WTC11 (cell line): ENCODE data around the gene BMP3. TPM values are rescaled to one million over a fixed set of nuclear protein-coding genes. Genes with fewer than 3 reads are reported as not detected.
A peak's percentile ranks its signal among the peaks of the same experiment; 100 is the strongest.

Experiments used
- ATAC-seq: fragments of 200-7000 bp; cut with Tn5 transposase; 2 replicates; pipeline ENCODE4 v1.10.0; 2021; ENCODE audit warnings: mild to moderate bottlenecking, moderate library complexity
- CTCF ChIA-PET: fragments of 300-600 bp; sonication (Branson Sonifier 250); formaldehyde crosslinking; loops from one replicate; lab custom pipeline; 2021; ENCODE audit warnings: antibody characterized with exemption; lab: Charles Lee
- POLR2A ChIA-PET: fragments of 350-600 bp; sonication (Branson Sonifier 250); formaldehyde crosslinking; loops from one replicate; lab custom pipeline; 2021; ENCODE audit warnings: antibody characterized with exemption; lab: Charles Lee
- DNase-seq: peaks from one replicate; pipeline ENCODE4 v3.0.0; 2021; ENCODE audit warnings: low spot score
- H3K27ac Mint-ChIP-seq: 2 replicates; pipeline ENCODE4 v1.8.0; 2021; ENCODE audit warnings: mixed read lengths
- H3K27me3 Mint-ChIP-seq: 2 replicates; pipeline ENCODE4 v1.8.0; 2021; ENCODE audit warnings: low read depth, mild to moderate bottlenecking, moderate library complexity, mixed read lengths
- H3K36me3 Mint-ChIP-seq: 2 replicates; pipeline ENCODE4 v1.8.0; 2021; ENCODE audit warnings: mixed read lengths
- H3K4me1 Mint-ChIP-seq: 2 replicates; pipeline ENCODE4 v1.8.0; 2022; ENCODE audit warnings: mixed read lengths
- H3K4me3 Mint-ChIP-seq: 2 replicates; pipeline ENCODE4 v1.8.0; 2021; ENCODE audit warnings: mild to moderate bottlenecking, moderate library complexity, mixed read lengths
- H3K9me3 Mint-ChIP-seq: 2 replicates; pipeline ENCODE4 v1.8.0; 2021; ENCODE audit warnings: mixed read lengths
- ATF1 ChIP-seq: sonication (generic); formaldehyde crosslinking; IDR thresholded peaks from 2 replicates; pipeline ENCODE4 v1.8.1; 2023; ENCODE audit warnings: mild to moderate bottlenecking, moderate library complexity, missing genetic modification reagents
- CREB1 ChIP-seq: sonication (generic); formaldehyde crosslinking; IDR thresholded peaks from 2 replicates; pipeline ENCODE4 v1.8.0; 2023; ENCODE audit warnings: mild to moderate bottlenecking, missing genetic modification reagents
- CTCF ChIP-seq: fragments of 200-600 bp; IDR thresholded peaks from 2 replicates; pipeline ENCODE4 v1.8.0; 2022; ENCODE audit warnings: antibody characterized with exemption
- ERG ChIP-seq: fragments of 250-450 bp; sonication (Bioruptor Pico); IDR thresholded peaks from 2 replicates; pipeline ENCODE4 v1.8.0; 2021; ENCODE audit warnings: mild to moderate bottlenecking
- ESRRA ChIP-seq: sonication (generic); formaldehyde crosslinking; IDR thresholded peaks from 2 replicates; pipeline ENCODE4 v1.8.1; 2022; ENCODE audit warnings: mild to moderate bottlenecking, missing genetic modification reagents, borderline replicate concordance
- ETV6 ChIP-seq: sonication (generic); formaldehyde crosslinking; IDR thresholded peaks from 2 replicates; pipeline ENCODE4 v1.8.1; 2022; ENCODE audit warnings: mild to moderate bottlenecking, missing genetic modification reagents
- GABPB1 ChIP-seq: sonication (generic); formaldehyde crosslinking; IDR thresholded peaks from 2 replicates; pipeline ENCODE4 v1.8.1; 2023; ENCODE audit warnings: mild to moderate bottlenecking, missing genetic modification reagents
- GTF2I ChIP-seq: fragments of 250-450 bp; sonication (Bioruptor Pico); conservative IDR thresholded peaks from 2 replicates; pipeline ENCODE4 v1.4.0; 2021; ENCODE audit warnings: mild to moderate bottlenecking
- OVOL2 ChIP-seq: fragments of 250-450 bp; sonication (Bioruptor Pico); IDR thresholded peaks from 2 replicates; pipeline ENCODE4 v1.9.0; 2021; ENCODE audit warnings: mild to moderate bottlenecking, borderline replicate concordance
- PRDM15 ChIP-seq: sonication (generic); formaldehyde crosslinking; IDR thresholded peaks from 2 replicates; pipeline ENCODE4 v1.8.0; 2022; ENCODE audit warnings: missing genetic modification reagents
- SMAD4 ChIP-seq: sonication (generic); formaldehyde crosslinking; IDR thresholded peaks from 2 replicates; pipeline ENCODE4 v1.8.0; 2022; ENCODE audit warnings: mild to moderate bottlenecking, missing genetic modification reagents
- SP1 ChIP-seq: sonication (generic); formaldehyde crosslinking; conservative IDR thresholded peaks from 2 replicates; pipeline ENCODE4 v1.8.1; 2022; ENCODE audit warnings: missing genetic modification reagents
- TEAD4 ChIP-seq: sonication (generic); formaldehyde crosslinking; IDR thresholded peaks from 2 replicates; pipeline ENCODE4 v1.8.0; 2022; ENCODE audit warnings: mild to moderate bottlenecking, missing genetic modification reagents
- USF2 ChIP-seq: sonication (generic); formaldehyde crosslinking; IDR thresholded peaks from 2 replicates; pipeline ENCODE4 v1.8.1; 2023; ENCODE audit warnings: mild to moderate bottlenecking, missing genetic modification reagents, moderate library complexity
- ZNF416 ChIP-seq: fragments of 250-450 bp; sonication (Bioruptor Pico); IDR thresholded peaks from 2 replicates; pipeline ENCODE4 v1.9.0; 2021; ENCODE audit warnings: mild to moderate bottlenecking, inconsistent platforms
- total RNA-seq: library from RNA; stranded (reverse); gene quantifications from 3 replicates; pipeline ENCODE4 v1.2.3, GENCODE V29; 2021
- TF ChIP-seq, protein P1 (sequence below): sonication (generic); formaldehyde crosslinking; IDR thresholded peaks from 2 replicates; pipeline ENCODE4 v1.8.0; 2022; ENCODE audit warnings: mild to moderate bottlenecking, missing genetic modification reagents
- TF ChIP-seq, protein P2 (sequence below): sonication (generic); formaldehyde crosslinking; IDR thresholded peaks from 2 replicates; pipeline ENCODE4 v1.8.1; 2023; ENCODE audit warnings: mild to moderate bottlenecking, moderate library complexity, missing genetic modification reagents

The BMP3 gene
- total RNA-seq, 1 experiment from 2014 or later: 0.55 TPM

- POLR2A ChIA-PET: no interaction called here
- Mint-ChIP-seq H3K36me3 (no peaks in the 10 kb centered on the region), H3K4me3 (no peak overlapping the region), H3K4me1 (peaks cover 6% of the 10 kb centered on the region), H3K9me3 (no peaks in the 10 kb centered on the region), H3K27ac (no peak overlapping the region), H3K27me3 (no peaks in the 10 kb centered on the region)
- DNase-seq (no peak), ATAC-seq (no peak)
- CTCF ChIA-PET: no interaction called here
- TF ChIP-seq TEAD4 (no peak), CREB1 (CRISPR knock-in tag) (no peak), ETV6 (CRISPR knock-in tag) (no peak)
- TF ChIP-seq, protein P1, sequence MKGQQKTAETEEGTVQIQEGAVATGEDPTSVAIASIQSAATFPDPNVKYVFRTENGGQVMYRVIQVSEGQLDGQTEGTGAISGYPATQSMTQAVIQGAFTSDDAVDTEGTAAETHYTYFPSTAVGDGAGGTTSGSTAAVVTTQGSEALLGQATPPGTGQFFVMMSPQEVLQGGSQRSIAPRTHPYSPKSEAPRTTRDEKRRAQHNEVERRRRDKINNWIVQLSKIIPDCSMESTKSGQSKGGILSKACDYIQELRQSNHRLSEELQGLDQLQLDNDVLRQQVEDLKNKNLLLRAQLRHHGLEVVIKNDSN (CRISPR knock-in tag): no peak
Measured at GRCh38 chr4:81062001-81062400, 31.5 kb downstream of the BMP3 start.

- Mint-ChIP-seq H3K9me3 (no peaks in the 10 kb centered on the region), H3K4me3 (no peak overlapping the region)
- DNase-seq: no peak
- no peak for TF ChIP-seq PRDM15 (CRISPR knock-in tag)
- TF ChIP-seq ESRRA: no peak
- no peak for TF ChIP-seq OVOL2
- TF ChIP-seq GTF2I (CRISPR knock-in tag): no peak
- TF ChIP-seq ATF1 (CRISPR knock-in tag): no peak
- no peak for TF ChIP-seq CREB1 (CRISPR knock-in tag)
- no peak for TF ChIP-seq ERG (CRISPR knock-in tag)
- TF ChIP-seq SMAD4 (CRISPR knock-in tag): no peak
- no peak for TF ChIP-seq ZNF416 (CRISPR knock-in tag)
- no peak for TF ChIP-seq GABPB1 (CRISPR knock-in tag)
- no peak for TF ChIP-seq USF2 (CRISPR knock-in tag)
- TF ChIP-seq, all 79 proteins: peak for 0
- Mint-ChIP-seq H3K4me1 (peaks cover 6% of the 10 kb centered on the region), H3K36me3 (no peaks in the 10 kb centered on the region), H3K27ac (no peak overlapping the region), H3K27me3 (no peaks in the 10 kb centered on the region)
- ChIA-PET POLR2A (no interaction called here), CTCF (interaction anchor here (0.5 kb wide), 1 partner anchor 845 kb away, joined by 3 read pairs; no protein-coding TSS in a partner anchor)
- no peak for ATAC-seq
Measured at GRCh38 chr4:81065446-81065845, 34.9 kb downstream of the BMP3 start.

GRCh38 chr4:81069706-81070331 is 39.3 kb downstream of the BMP3 start:
- Mint-ChIP-seq H3K9me3 (no peaks in the 10 kb centered on the region), H3K27ac (no peak overlapping the region), H3K4me1 (no peaks in the 10 kb centered on the region; the same call in 1 of the 2 replicates), H3K36me3 (no peaks in the 10 kb centered on the region), H3K27me3 (no peaks in the 10 kb centered on the region), H3K4me3 (no peak overlapping the region)
- ChIA-PET POLR2A (interaction anchor here (1.1 to 1.4 kb wide), 2 partner anchors 282 to 309 kb away, joined by 3 read pairs; no protein-coding TSS in a partner anchor), CTCF (interaction anchor here (0.5 to 3.2 kb wide), 24 partner anchors 8 to 707 kb away, joined by 3 to 52 read pairs (median 4); partner anchors contain the start of genes BMP3 and PRKG2)
- DNase-seq (peak; percentile 74), ATAC-seq (peak; percentile 99)
- TF ChIP-seq, protein P2, sequence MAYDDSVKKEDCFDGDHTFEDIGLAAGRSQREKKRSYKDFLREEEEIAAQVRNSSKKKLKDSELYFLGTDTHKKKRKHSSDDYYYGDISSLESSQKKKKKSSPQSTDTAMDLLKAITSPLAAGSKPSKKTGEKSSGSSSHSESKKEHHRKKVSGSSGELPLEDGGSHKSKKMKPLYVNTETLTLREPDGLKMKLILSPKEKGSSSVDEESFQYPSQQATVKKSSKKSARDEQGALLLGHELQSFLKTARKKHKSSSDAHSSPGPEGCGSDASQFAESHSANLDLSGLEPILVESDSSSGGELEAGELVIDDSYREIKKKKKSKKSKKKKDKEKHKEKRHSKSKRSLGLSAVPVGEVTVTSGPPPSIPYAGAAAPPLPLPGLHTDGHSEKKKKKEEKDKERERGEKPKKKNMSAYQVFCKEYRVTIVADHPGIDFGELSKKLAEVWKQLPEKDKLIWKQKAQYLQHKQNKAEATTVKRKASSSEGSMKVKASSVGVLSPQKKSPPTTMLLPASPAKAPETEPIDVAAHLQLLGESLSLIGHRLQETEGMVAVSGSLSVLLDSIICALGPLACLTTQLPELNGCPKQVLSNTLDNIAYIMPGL (CRISPR knock-in tag): no peak
- 0 out of 2 replicates have a peak, but pooled peaks have one; percentile 43 for TF ChIP-seq SP1 (CRISPR knock-in tag)
- TF ChIP-seq CTCF: peak; percentile 83
